WTC11 (cell line): ENCODE results near the gene ASB8. TPM values are rescaled to one million over a fixed set of nuclear protein-coding genes. Genes with fewer than 3 reads are reported as not detected.

Experiments used
- ATAC-seq: fragments of 200-7000 bp; cut with Tn5 transposase; 2 replicates; pipeline ENCODE4 v1.10.0; 2021; ENCODE audit warnings: mild to moderate bottlenecking, moderate library complexity
- CTCF ChIA-PET: fragments of 300-600 bp; sonication (Branson Sonifier 250); formaldehyde crosslinking; loops from one replicate; lab custom pipeline; 2021; ENCODE audit warnings: antibody characterized with exemption; lab: Charles Lee
- POLR2A ChIA-PET: fragments of 350-600 bp; sonication (Branson Sonifier 250); formaldehyde crosslinking; loops from one replicate; lab custom pipeline; 2021; ENCODE audit warnings: antibody characterized with exemption; lab: Charles Lee
- DNase-seq: peaks from one replicate; pipeline ENCODE4 v3.0.0; 2021; ENCODE audit warnings: low spot score
- H3K27ac Mint-ChIP-seq: 2 replicates; pipeline ENCODE4 v1.8.0; 2021; ENCODE audit warnings: mixed read lengths
- H3K27me3 Mint-ChIP-seq: 2 replicates; pipeline ENCODE4 v1.8.0; 2021; ENCODE audit warnings: low read depth, mild to moderate bottlenecking, moderate library complexity, mixed read lengths
- H3K36me3 Mint-ChIP-seq: 2 replicates; pipeline ENCODE4 v1.8.0; 2021; ENCODE audit warnings: mixed read lengths
- H3K4me1 Mint-ChIP-seq: 2 replicates; pipeline ENCODE4 v1.8.0; 2022; ENCODE audit warnings: mixed read lengths
- H3K4me3 Mint-ChIP-seq: 2 replicates; pipeline ENCODE4 v1.8.0; 2021; ENCODE audit warnings: mild to moderate bottlenecking, moderate library complexity, mixed read lengths
- H3K9me3 Mint-ChIP-seq: 2 replicates; pipeline ENCODE4 v1.8.0; 2021; ENCODE audit warnings: mixed read lengths
- CREB1 ChIP-seq: sonication (generic); formaldehyde crosslinking; IDR thresholded peaks from 2 replicates; pipeline ENCODE4 v1.8.0; 2023; ENCODE audit warnings: mild to moderate bottlenecking, missing genetic modification reagents
- ELF4 ChIP-seq: sonication (generic); formaldehyde crosslinking; IDR thresholded peaks from 2 replicates; pipeline ENCODE4 v1.8.1; 2022; ENCODE audit warnings: low read depth, mild to moderate bottlenecking, moderate library complexity, missing genetic modification reagents
- GRHL2 ChIP-seq: fragments of 250-450 bp; sonication (Bioruptor Pico); IDR thresholded peaks from 2 replicates; pipeline ENCODE4 v1.8.0; 2022; ENCODE audit warnings: mild to moderate bottlenecking, moderate library complexity; ENCODE audit not compliant: insufficient replicate concordance, severe bottlenecking
- HMGXB4 ChIP-seq: sonication (generic); formaldehyde crosslinking; IDR thresholded peaks from 2 replicates; pipeline ENCODE4 v1.8.1; 2023; ENCODE audit warnings: mild to moderate bottlenecking, moderate library complexity, missing genetic modification reagents
- IRF1 ChIP-seq: sonication (generic); formaldehyde crosslinking; IDR thresholded peaks from 2 replicates; pipeline ENCODE4 v1.8.0; 2023; ENCODE audit warnings: missing genetic modification reagents
- IRF2 ChIP-seq: sonication (generic); formaldehyde crosslinking; IDR thresholded peaks from 2 replicates; pipeline ENCODE4 v1.8.0; 2022; ENCODE audit warnings: low read depth, missing genetic modification reagents, borderline replicate concordance
- MLX ChIP-seq: sonication (generic); formaldehyde crosslinking; IDR thresholded peaks from 2 replicates; pipeline ENCODE4 v1.8.1; 2023; ENCODE audit warnings: mild to moderate bottlenecking, missing genetic modification reagents, moderate library complexity
- OVOL2 ChIP-seq: fragments of 250-450 bp; sonication (Bioruptor Pico); IDR thresholded peaks from 2 replicates; pipeline ENCODE4 v1.9.0; 2021; ENCODE audit warnings: mild to moderate bottlenecking, borderline replicate concordance
- PRDM15 ChIP-seq: sonication (generic); formaldehyde crosslinking; IDR thresholded peaks from 2 replicates; pipeline ENCODE4 v1.8.0; 2022; ENCODE audit warnings: missing genetic modification reagents
- PREB ChIP-seq: sonication (generic); formaldehyde crosslinking; IDR thresholded peaks from 2 replicates; pipeline ENCODE4 v1.8.1; 2022; ENCODE audit warnings: mild to moderate bottlenecking, missing genetic modification reagents, moderate library complexity, borderline replicate concordance
- SMAD4 ChIP-seq: sonication (generic); formaldehyde crosslinking; IDR thresholded peaks from 2 replicates; pipeline ENCODE4 v1.8.0; 2022; ENCODE audit warnings: mild to moderate bottlenecking, missing genetic modification reagents
- SP1 ChIP-seq: sonication (generic); formaldehyde crosslinking; conservative IDR thresholded peaks from 2 replicates; pipeline ENCODE4 v1.8.1; 2022; ENCODE audit warnings: missing genetic modification reagents
- TP53 ChIP-seq: sonication (generic); formaldehyde crosslinking; IDR thresholded peaks from 2 replicates; pipeline ENCODE4 v1.8.1; 2023; ENCODE audit warnings: mild to moderate bottlenecking, missing genetic modification reagents
- ZBTB43 ChIP-seq: sonication (generic); formaldehyde crosslinking; IDR thresholded peaks from 2 replicates; pipeline ENCODE4 v1.8.1; 2023; ENCODE audit warnings: mild to moderate bottlenecking, missing genetic modification reagents
- ZMAT4 ChIP-seq: fragments of 250-450 bp; sonication (Bioruptor Pico); IDR thresholded peaks from 2 replicates; pipeline ENCODE4 v1.9.0; 2021; ENCODE audit warnings: mild to moderate bottlenecking
- ZNF138 ChIP-seq: sonication (generic); formaldehyde crosslinking; conservative IDR thresholded peaks from 2 replicates; pipeline ENCODE4 v1.8.1; 2022; ENCODE audit warnings: mild to moderate bottlenecking, moderate library complexity, missing genetic modification reagents
- ZNF416 ChIP-seq: fragments of 250-450 bp; sonication (Bioruptor Pico); IDR thresholded peaks from 2 replicates; pipeline ENCODE4 v1.9.0; 2021; ENCODE audit warnings: mild to moderate bottlenecking, inconsistent platforms
- ZNF423 ChIP-seq: fragments of 250-450 bp; sonication (Bioruptor Pico); IDR thresholded peaks from 2 replicates; pipeline ENCODE4 v2.1.2; 2022; ENCODE audit warnings: mild to moderate bottlenecking, moderate library complexity
- ZNF532 ChIP-seq: fragments of 250-450 bp; sonication (Bioruptor Pico); IDR thresholded peaks from 2 replicates; pipeline ENCODE4 v1.9.0; 2021; ENCODE audit warnings: mild to moderate bottlenecking, borderline replicate concordance
- total RNA-seq: library from RNA; stranded (reverse); gene quantifications from 3 replicates; pipeline ENCODE4 v1.2.3, GENCODE V29; 2021

ASB8 gene
- total RNA-seq, 1 experiment from 2014 or later: 7.4 TPM

- no peak for TF ChIP-seq MLX
- no peak for TF ChIP-seq OVOL2
- TF ChIP-seq SMAD4 (CRISPR knock-in tag): no peak
- TF ChIP-seq TP53: no peak
- TF ChIP-seq CREB1 (CRISPR knock-in tag): no peak
- TF ChIP-seq GRHL2: no peak
- no peak for TF ChIP-seq PREB (CRISPR knock-in tag)
- TF ChIP-seq ELF4 (CRISPR knock-in tag): no peak
- no peak for TF ChIP-seq ZMAT4 (CRISPR knock-in tag)
- TF ChIP-seq IRF2 (CRISPR knock-in tag): no peak
- TF ChIP-seq ZNF532 (CRISPR knock-in tag): no peak
- no peak for TF ChIP-seq ZNF423
- no peak for TF ChIP-seq ZBTB43 (CRISPR knock-in tag)
- TF ChIP-seq ZNF416 (CRISPR knock-in tag): no peak
- no peak overlapping the region for H3K4me3 Mint-ChIP-seq
- no peak for ATAC-seq
- CTCF ChIA-PET: interaction anchor here (2.3 kb wide), 1 partner anchor 32 kb away, joined by 5 read pairs; the partner anchor contains the start of gene CCDC184
- peaks cover 4% of the 10 kb centered on the region; the same call in 1 of the 2 replicates for H3K4me1 Mint-ChIP-seq
- H3K27ac Mint-ChIP-seq: no peak overlapping the region
- POLR2A ChIA-PET: interaction anchor here (1.0 kb wide), 1 partner anchor 32 kb away, joined by 5 read pairs; the partner anchor contains the start of gene PFKM
- no peak for DNase-seq
- H3K9me3 Mint-ChIP-seq: no peaks in the 10 kb centered on the region
- H3K36me3 Mint-ChIP-seq: peaks cover 11% of the 10 kb centered on the region
- H3K27me3 Mint-ChIP-seq: no peaks in the 10 kb centered on the region
These were observed 6.1 kb downstream of the ASB8 start for GRCh38 chr12:48151103-48151771.

GRCh38 chr12:48145981-48146380 lies 11.3 kb downstream of the ASB8 start:
- DNase-seq: no peak
- Mint-ChIP-seq H3K27ac (no peak overlapping the region), H3K27me3 (no peaks in the 10 kb centered on the region), H3K4me3 (no peak overlapping the region), H3K9me3 (no peaks in the 10 kb centered on the region), H3K36me3 (peaks cover 61% of the 10 kb centered on the region), H3K4me1 (peaks cover 42% of the 10 kb centered on the region)
- no peak for ATAC-seq
- ChIA-PET CTCF (no interaction called here), POLR2A (interaction anchor here (1.3 kb wide), 1 partner anchor 27 kb away, joined by 3 read pairs; the partner anchor contains the start of gene PFKM)
- TF ChIP-seq CREB1 (CRISPR knock-in tag) (no peak), ZNF138 (CRISPR knock-in tag) (no peak), MLX (no peak), IRF1 (CRISPR knock-in tag) (no peak), PRDM15 (CRISPR knock-in tag) (no peak), HMGXB4 (CRISPR knock-in tag) (no peak), ZNF416 (CRISPR knock-in tag) (no peak), SP1 (no peak)
